Panc1 (cell line): Measurements from ENCODE around the gene MAGEC2.

Experiments used
- CTCF ChIP-seq: fragments of 450-650 bp; IDR thresholded peaks from 2 replicates; pipeline ENCODE4 v1.5.1; 2017; ENCODE audit warnings: mild to moderate bottlenecking
- POLR2AphosphoS5 ChIP-seq: IDR thresholded peaks from 2 replicates; pipeline ENCODE4 v1.6.1; 2012; ENCODE audit warnings: mild to moderate bottlenecking, low read depth, low read length, moderate library complexity
- SIN3A ChIP-seq: IDR thresholded peaks from 2 replicates; pipeline ENCODE4 v1.6.1; 2012; ENCODE audit warnings: low read depth, mild to moderate bottlenecking, low read length, moderate library complexity, borderline replicate concordance; ENCODE audit not compliant: insufficient read depth
- TCF7L2 ChIP-seq: IDR thresholded peaks from 2 replicates; pipeline ENCODE4 v1.6.1; 2011; ENCODE audit warnings: mild to moderate bottlenecking, low read depth, low read length, inconsistent platforms
- TF ChIP-seq, protein P1 (sequence below), 2 experiments: IDR thresholded peaks; 2 replicates each; pipeline ENCODE4 v1.6.1; 2011 to 2012; ENCODE audit warnings: low read depth in 2 of 2, control low read depth in 1 of 2, low read length in 1 of 2, mild to moderate bottlenecking in 1 of 2, moderate library complexity in 1 of 2; ENCODE audit not compliant: insufficient read depth in 1 of 2

GRCh38 chrX:142204522-142205433 is at the start of gene MAGEC2:
- TF ChIP-seq CTCF (no peak), POLR2AphosphoS5 (no peak), SIN3A (no peak), TCF7L2 (no peak)
- TF ChIP-seq, protein P1, sequence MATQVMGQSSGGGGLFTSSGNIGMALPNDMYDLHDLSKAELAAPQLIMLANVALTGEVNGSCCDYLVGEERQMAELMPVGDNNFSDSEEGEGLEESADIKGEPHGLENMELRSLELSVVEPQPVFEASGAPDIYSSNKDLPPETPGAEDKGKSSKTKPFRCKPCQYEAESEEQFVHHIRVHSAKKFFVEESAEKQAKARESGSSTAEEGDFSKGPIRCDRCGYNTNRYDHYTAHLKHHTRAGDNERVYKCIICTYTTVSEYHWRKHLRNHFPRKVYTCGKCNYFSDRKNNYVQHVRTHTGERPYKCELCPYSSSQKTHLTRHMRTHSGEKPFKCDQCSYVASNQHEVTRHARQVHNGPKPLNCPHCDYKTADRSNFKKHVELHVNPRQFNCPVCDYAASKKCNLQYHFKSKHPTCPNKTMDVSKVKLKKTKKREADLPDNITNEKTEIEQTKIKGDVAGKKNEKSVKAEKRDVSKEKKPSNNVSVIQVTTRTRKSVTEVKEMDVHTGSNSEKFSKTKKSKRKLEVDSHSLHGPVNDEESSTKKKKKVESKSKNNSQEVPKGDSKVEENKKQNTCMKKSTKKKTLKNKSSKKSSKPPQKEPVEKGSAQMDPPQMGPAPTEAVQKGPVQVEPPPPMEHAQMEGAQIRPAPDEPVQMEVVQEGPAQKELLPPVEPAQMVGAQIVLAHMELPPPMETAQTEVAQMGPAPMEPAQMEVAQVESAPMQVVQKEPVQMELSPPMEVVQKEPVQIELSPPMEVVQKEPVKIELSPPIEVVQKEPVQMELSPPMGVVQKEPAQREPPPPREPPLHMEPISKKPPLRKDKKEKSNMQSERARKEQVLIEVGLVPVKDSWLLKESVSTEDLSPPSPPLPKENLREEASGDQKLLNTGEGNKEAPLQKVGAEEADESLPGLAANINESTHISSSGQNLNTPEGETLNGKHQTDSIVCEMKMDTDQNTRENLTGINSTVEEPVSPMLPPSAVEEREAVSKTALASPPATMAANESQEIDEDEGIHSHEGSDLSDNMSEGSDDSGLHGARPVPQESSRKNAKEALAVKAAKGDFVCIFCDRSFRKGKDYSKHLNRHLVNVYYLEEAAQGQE (IDR thresholded peaks at IDR 0.05; ENCODE audit: insufficient read depth in 1 of 2, low read depth in 2 of 2, low read length in 1 of 2), result no peak
